ENCODE data around the gene MECR. TPM values are rescaled to one million over a fixed set of nuclear protein-coding genes. Genes with fewer than 3 reads are reported as not detected.
A peak's percentile ranks its signal among the peaks of the same experiment; 100 is the strongest.

The MECR gene
- total RNA-seq, 3 donors from 2014 or later (not counting 1 experiment from before 2014, with no cell fraction given): 8.0 to 11.2 (median 8.8) TPM

- Histone ChIP-seq H3K4me1 (ENCODE audit: control insufficient read depth, insufficient read depth, low read length) (no peaks in the 10 kb centered on the region), H3K4me3 (ENCODE audit: low read length) (no peak overlapping the region), H3K27ac (ENCODE audit: low read length) (no peak overlapping the region), H3K9me3 (ENCODE audit: control insufficient read depth, insufficient read depth, low read length) (no peaks in the 10 kb centered on the region), H3K36me3 (ENCODE audit: control insufficient read depth, insufficient read depth, low read length) (peaks cover 15% of the 10 kb centered on the region), H3K27me3 (ENCODE audit: control insufficient read depth, insufficient read depth, low read length) (no peaks in the 10 kb centered on the region)
- Mint-ChIP-seq H3K27me3 (ENCODE audit: low read depth in 2 of 2) (no peaks in the 10 kb centered on the region), H3K27ac (no peak overlapping the region), H3K36me3 (peaks cover 7% of the 10 kb centered on the region), H3K9me3 (no peaks in the 10 kb centered on the region), H3K4me3 (no peak overlapping the region), H3K4me1 (no peaks in the 10 kb centered on the region)
- ATAC-seq: no peak
- TF ChIP-seq CTCF (IDR thresholded peaks at IDR 0.05): no peak
- WGBS (ENCODE audit: insufficient coverage): 51% methylated on average over 4 of the region's 4 CpGs
- intact Hi-C loops (cut with micrococcal nuclease): no loop called here
- DNase-seq: no peak
These were observed 22.3 kb downstream of the MECR start for GRCh38 chr1:29208442-29208841.

GRCh38 chr1:29202584-29203340 is 28.0 kb downstream of the MECR start:
- H3K27me3 ChIP-seq (ENCODE audit: control insufficient read depth, insufficient read depth, low read length): no peaks in the 10 kb centered on the region
- no peak overlapping the region for H3K4me3 Mint-ChIP-seq
- H3K4me1 Mint-ChIP-seq: peaks cover 0 to 4% of the 10 kb centered on the region in 2 donors
- peak overlapping the region in 1 of 2 donors; percentile 31 for H3K27ac Mint-ChIP-seq
- H3K27me3 Mint-ChIP-seq (ENCODE audit: low read depth in 2 of 2): no peaks in the 10 kb centered on the region
- peaks cover 19% of the 10 kb centered on the region for H3K36me3 ChIP-seq (ENCODE audit: control insufficient read depth, insufficient read depth, low read length)
- intact Hi-C loops (cut with micrococcal nuclease): loop anchor here (1.0 to 2.0 kb wide), 5 partner anchors 22 to 417 kb away; partner anchors contain the start of gene SRSF4
- TF ChIP-seq CTCF (IDR thresholded peaks at IDR 0.05): peak; percentile 97
- no peak overlapping the region for H3K4me3 ChIP-seq (ENCODE audit: low read length)
- no peaks in the 10 kb centered on the region for H3K36me3 Mint-ChIP-seq
- no peaks in the 10 kb centered on the region for H3K9me3 Mint-ChIP-seq
- no peak overlapping the region for H3K27ac ChIP-seq (ENCODE audit: low read length)
- peak; percentile 86 to 92 for DNase-seq
- no peaks in the 10 kb centered on the region for H3K9me3 ChIP-seq (ENCODE audit: control insufficient read depth, insufficient read depth, low read length)
- H3K4me1 ChIP-seq (ENCODE audit: control insufficient read depth, insufficient read depth, low read length): no peaks in the 10 kb centered on the region
- ATAC-seq: peak; percentile 92 to 98 (median 96)
- WGBS (ENCODE audit: insufficient coverage): 42% methylated on average over 14 of the region's 14 CpGs

GRCh38 chr1:29202053-29202452 is 28.7 kb downstream of the MECR start:
- peaks cover 19% of the 10 kb centered on the region for H3K36me3 ChIP-seq (ENCODE audit: control insufficient read depth, insufficient read depth, low read length)
- 100% methylated on average over 1 of the region's 1 CpG for WGBS (ENCODE audit: insufficient coverage)
- H3K27ac ChIP-seq (ENCODE audit: low read length): no peak overlapping the region
- no peaks in the 10 kb centered on the region for H3K36me3 Mint-ChIP-seq
- no peaks in the 10 kb centered on the region for H3K27me3 ChIP-seq (ENCODE audit: control insufficient read depth, insufficient read depth, low read length)
- H3K27me3 Mint-ChIP-seq (ENCODE audit: low read depth in 2 of 2): no peaks in the 10 kb centered on the region
- H3K9me3 Mint-ChIP-seq: no peaks in the 10 kb centered on the region
- intact Hi-C loops (cut with micrococcal nuclease): loop anchor here (2.0 kb wide), 3 partner anchors 21 to 167 kb away; partner anchors contain the start of gene SRSF4
- no peak overlapping the region for H3K4me3 ChIP-seq (ENCODE audit: low read length)
- H3K4me1 Mint-ChIP-seq: peaks cover 0 to 4% of the 10 kb centered on the region in 2 donors
- no peak overlapping the region for H3K4me3 Mint-ChIP-seq
- no peak overlapping the region for H3K27ac Mint-ChIP-seq
- ATAC-seq: no peak
- H3K9me3 ChIP-seq (ENCODE audit: control insufficient read depth, insufficient read depth, low read length): no peaks in the 10 kb centered on the region
- H3K4me1 ChIP-seq (ENCODE audit: control insufficient read depth, insufficient read depth, low read length): no peaks in the 10 kb centered on the region
- TF ChIP-seq CTCF (IDR thresholded peaks at IDR 0.05): no peak
- no peak for DNase-seq

All from natural killer cell (primary cell).